LNCAP (cell line): ENCODE measurements around the gene MAP7D2.

Source experiments
- TF ChIP-seq, protein P1 (sequence below): fragments of 450-650 bp; IDR thresholded peaks from 2 replicates; pipeline ENCODE4 v1.5.1; 2017; ENCODE audit warnings: mild to moderate bottlenecking

MAP7D2 gene

DNA sequence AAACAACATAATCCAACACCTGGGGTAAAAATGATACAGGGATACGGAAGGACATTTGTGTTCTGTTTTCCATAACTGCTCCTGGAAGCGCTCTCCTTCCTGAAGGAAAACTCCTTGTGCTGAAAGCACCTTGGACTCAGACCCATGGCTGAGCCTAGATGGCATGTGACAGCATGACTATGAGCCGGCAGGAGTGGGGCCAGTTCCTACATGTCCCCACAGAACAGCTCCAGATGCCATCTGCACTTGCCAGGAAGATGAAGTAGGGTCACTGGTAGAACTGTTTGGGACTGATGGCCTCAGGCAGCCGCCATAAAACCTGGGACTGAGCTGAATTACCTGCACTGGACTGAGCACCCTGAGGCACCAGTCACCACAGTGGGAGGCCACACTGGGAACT, 69.8 kb downstream of the MAP7D2 start:
- TF ChIP-seq, protein P1, sequence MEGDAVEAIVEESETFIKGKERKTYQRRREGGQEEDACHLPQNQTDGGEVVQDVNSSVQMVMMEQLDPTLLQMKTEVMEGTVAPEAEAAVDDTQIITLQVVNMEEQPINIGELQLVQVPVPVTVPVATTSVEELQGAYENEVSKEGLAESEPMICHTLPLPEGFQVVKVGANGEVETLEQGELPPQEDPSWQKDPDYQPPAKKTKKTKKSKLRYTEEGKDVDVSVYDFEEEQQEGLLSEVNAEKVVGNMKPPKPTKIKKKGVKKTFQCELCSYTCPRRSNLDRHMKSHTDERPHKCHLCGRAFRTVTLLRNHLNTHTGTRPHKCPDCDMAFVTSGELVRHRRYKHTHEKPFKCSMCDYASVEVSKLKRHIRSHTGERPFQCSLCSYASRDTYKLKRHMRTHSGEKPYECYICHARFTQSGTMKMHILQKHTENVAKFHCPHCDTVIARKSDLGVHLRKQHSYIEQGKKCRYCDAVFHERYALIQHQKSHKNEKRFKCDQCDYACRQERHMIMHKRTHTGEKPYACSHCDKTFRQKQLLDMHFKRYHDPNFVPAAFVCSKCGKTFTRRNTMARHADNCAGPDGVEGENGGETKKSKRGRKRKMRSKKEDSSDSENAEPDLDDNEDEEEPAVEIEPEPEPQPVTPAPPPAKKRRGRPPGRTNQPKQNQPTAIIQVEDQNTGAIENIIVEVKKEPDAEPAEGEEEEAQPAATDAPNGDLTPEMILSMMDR, result no peak

DNA sequence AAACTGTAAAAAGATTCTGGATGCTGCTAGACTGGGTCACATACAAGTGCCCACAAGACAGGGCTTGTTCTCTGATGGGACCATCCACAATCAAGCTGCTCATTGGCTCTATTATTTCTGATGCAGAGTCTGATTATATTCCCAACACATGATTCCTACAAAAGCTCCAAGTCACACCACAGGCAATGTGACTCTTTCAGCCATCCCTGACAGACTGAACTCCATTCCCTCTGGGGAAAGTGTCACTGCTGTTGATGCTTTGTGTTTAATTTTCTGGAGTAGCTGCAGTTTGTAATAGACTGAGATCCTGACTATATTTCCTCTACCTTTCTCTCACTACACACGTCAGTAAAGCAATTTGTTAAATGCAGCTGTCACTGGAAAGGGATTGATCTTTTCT, 70.5 kb downstream of the MAP7D2 start:
- TF ChIP-seq, protein P1, result no peak

DNA sequence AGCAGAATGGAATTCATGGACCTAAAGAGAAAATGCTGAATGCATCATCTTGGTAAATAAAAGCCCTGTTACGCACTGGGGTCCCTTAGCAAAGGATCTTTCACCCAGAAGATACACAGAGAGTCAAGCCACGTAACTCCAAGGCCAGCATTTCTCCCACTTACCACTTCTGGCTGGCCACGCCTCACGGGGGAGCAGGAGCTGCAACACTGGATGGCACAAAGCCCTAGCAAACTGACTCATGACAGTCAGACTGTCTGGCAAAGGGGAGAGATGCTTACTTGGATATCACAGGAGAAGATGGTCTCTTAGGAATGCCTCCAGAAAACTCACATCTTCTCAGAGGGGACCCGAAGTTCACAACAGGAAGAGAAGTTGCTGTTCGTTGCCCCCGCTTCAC, 74.5 kb downstream of the MAP7D2 start:
- TF ChIP-seq, protein P1, result no peak

DNA sequence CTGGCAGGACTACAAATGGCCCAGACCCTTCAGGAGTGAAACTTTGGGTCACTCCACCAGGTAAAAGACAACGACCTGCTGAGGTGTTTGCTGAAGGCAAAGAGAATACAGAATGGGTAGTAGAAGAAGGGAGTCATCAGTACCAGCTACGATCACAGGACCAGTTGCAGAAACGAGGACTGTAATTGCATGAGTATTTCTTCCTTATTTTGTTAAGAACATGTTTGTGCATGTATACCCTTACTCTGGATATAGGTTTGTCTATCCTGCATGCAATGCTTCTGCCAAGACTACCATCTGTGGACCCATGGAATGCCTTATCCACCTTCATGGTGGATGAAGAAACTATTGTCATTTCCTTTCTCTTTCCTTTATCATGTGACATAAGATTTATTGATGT, 77.7 kb downstream of the MAP7D2 start:
- TF ChIP-seq, protein P1, result no peak

DNA sequence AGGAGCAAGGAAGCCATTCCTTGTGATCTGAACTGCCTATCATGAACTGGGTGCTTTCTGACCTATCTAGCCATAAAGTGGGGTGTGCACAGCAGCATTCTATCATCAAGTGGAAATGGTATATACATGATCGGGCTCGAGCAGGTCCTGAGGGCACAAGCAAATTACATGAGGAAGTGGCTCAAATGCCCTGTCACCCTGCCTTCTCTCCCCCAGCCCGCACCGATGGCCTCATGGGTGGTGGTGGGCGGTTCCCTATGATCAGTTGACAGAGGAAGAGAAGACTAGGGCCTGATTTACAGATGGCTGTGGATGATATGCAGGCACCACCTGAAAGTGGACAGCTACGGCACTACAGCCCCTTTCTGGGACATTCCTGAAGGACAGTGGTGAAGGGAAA, 79.5 kb downstream of the MAP7D2 start:
- TF ChIP-seq, protein P1, result no peak

DNA sequence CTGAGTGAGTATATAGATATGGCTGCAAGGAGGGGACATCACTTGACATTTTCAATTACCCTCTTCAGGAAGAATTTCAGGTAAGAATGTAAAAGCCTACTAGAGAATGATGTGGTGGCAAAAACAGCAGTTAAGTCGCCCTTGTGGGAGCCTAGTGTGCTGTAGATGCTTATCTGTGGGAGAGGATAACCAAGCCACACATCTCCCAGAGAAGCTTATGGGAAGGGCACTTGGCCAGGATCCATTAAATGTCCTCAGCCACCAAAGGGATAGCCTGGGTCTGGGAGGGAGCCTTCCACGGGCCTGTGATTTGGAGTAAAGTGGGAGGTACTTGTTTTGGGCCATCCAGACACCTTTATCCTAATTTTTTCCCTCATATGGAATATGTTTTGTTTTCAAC, 84.5 kb downstream of the MAP7D2 start:
- TF ChIP-seq, protein P1, result no peak

DNA sequence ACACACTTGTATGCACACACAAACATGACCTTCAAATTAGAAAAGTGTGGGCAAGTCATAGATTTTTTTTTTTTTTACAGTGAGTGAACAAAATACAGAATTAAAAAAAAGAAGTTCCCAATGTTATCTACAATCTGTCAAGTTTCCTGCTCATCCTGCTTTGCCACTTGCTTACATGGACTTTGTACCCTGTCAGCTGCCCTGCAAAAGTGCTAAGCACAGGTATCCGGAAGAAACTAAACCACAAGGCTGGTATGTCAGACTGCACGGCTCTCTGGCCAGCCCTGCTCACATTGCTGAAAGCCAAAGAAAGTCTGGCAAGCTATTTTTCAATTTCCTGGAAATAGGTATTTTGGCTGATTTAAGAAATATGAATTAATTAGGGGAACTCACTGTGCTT, 87.0 kb downstream of the MAP7D2 start:
- TF ChIP-seq, protein P1, result no peak

DNA sequence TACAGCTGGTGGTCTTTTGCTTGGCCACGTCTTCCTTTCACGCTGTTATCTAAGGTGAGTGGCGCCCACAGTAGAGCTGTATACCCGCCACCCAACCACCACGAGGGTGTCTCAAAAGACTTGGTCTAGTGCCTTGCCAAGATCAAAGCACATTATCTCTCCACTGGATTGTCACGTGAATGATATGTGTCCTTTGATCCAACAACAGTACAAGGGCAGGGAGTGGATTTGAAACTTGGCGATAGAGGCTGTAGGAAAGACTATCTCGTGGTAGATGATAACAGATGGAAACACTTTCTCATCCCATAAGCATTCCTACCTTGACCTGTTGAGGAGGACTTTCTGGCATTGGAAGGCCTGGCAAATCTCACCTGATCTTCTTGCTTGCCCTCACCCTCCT, 88.1 kb downstream of the MAP7D2 start:
- TF ChIP-seq, protein P1, result no peak
